Psoas muscle (tissue), 8 donors: ENCODE data around the gene ECE2. TPM values are rescaled to one million over a fixed set of nuclear protein-coding genes. Genes with fewer than 3 reads are reported as not detected.
A peak's percentile ranks its signal among the peaks of the same experiment; 100 is the strongest.

Experiments used
- ATAC-seq, 4 donors: fragments of 200-7000 bp; cut with Tn5 transposase; one replicate each; pipeline ENCODE4 v1.9.1; 2020; ENCODE audit warnings: moderate library complexity in 3 of 4, mild to moderate bottlenecking in 2 of 4
- DNase-seq, 2 donors: peaks; one replicate each; pipeline ENCODE4 v3.0.0-alpha.2; 2020
- H3K27ac ChIP-seq: fragments of 200-600 bp; one replicate; pipeline ENCODE4 v1.8.0; 2022
- H3K27me3 ChIP-seq, 3 donors: fragments of 200-600 bp in 1 of 3; one replicate each; pipeline versions ENCODE4 v1.6.1 to v1.8.0; 2013 to 2022; ENCODE audit warnings: low read length in 2 of 3, mild to moderate bottlenecking in 2 of 3, moderate library complexity in 1 of 3; ENCODE audit not compliant: insufficient read depth in 3 of 3
- H3K36me3 ChIP-seq, 2 donors: fragments of 200-600 bp in 1 of 2; one replicate each; pipeline versions ENCODE4 v1.6.1 to v1.8.0; 2013 to 2022; ENCODE audit warnings: low read depth in 1 of 2, mild to moderate bottlenecking in 1 of 2, moderate library complexity in 1 of 2; ENCODE audit not compliant: insufficient read depth in 1 of 2
- H3K4me1 ChIP-seq: fragments of 200-600 bp; one replicate; pipeline ENCODE4 v1.8.0; 2022
- H3K4me3 ChIP-seq: fragments of 200-600 bp; one replicate; pipeline ENCODE4 v1.8.0; 2022; ENCODE audit warnings: mild to moderate bottlenecking
- H3K9me3 ChIP-seq: fragments of 200-600 bp; one replicate; pipeline ENCODE4 v1.8.0; 2022
- CTCF ChIP-seq: fragments of 200-600 bp; IDR thresholded peaks from one replicate; pipeline ENCODE4 v1.8.0; 2022; ENCODE audit warnings: antibody characterized with exemption
- WGBS, 3 donors: extraction: QIAGEN DNeasy Blood & Tissue Kit; methylation state at CpG; one replicate each; pipeline versions ENCODE4 v1.1.6 to v1.1.7; 2013; 5-methylcytosine and 5-hydroxymethylcytosine counted together
- intact Hi-C, 2 donors: fragments of 100-400 bp; cut with DNase I; formaldehyde crosslinking; loops; one replicate each; pipeline versions ENCODE4 v1.11.0 to v1.14.2; 2022
- polyA plus RNA-seq, 3 donors: library from polyadenylated mRNA; stranded (reverse); fragments of 200-250 nt; gene quantifications; one replicate each; pipeline ENCODE4 v1.2.3, GENCODE V29; 2013
- total RNA-seq, 4 donors: library from RNA; stranded (reverse); fragmentation: NEBNext Ultra II Directional in 2 of 4; extraction: Animal tissue kit (Norgen Biotek cat#: 25700) in 2 of 4; gene quantifications; one replicate each; pipeline versions ENCODE4 v1.2.1 to v1.2.4, GENCODE V29; 2021 to 2023
- donor health status: healthy with polysubstance abuse.
- donor health status: DM: no; HTN: no; CAD: no; lungs with moderate emphysema.
- donor health status: Bipolar disorder and iron deficiency.
- donor health status: healthy.
- donor health status: DM: yes; HTN: yes; CAD: no.
- donor health status: DM: no; HTN: no; CAD: no.
- donor health status: DM: no; HTN: no; CAD: no.
- donor health status: DM: yes; HTN: yes; CAD: no.

The ECE2 gene
- total and polyA plus RNA-seq, 7 donors = not detected

GRCh38 chr3:184255291-184256039, 20.4 kb upstream of the ECE2 start:
- Histone ChIP-seq H3K4me1 (peaks cover 4% of the 10 kb centered on the region), H3K4me3 (no peak overlapping the region), H3K9me3 (no peaks in the 10 kb centered on the region), H3K36me3 (no peaks in the 10 kb centered on the region), H3K27me3 (peaks cover 0 to 20% (median 6%) of the 10 kb centered on the region in 3 donors), H3K27ac (no peak overlapping the region)
- TF ChIP-seq CTCF = no peak
- ATAC-seq (no peak), DNase-seq (no peak)
- WGBS, 3 donors = 91 to 97% (median 95%) methylated on average over 3 of the region's 3 CpGs
- intact Hi-C loops = loop anchor here in 1 of 2 donors (10.0 kb wide), 1 partner anchor 361 kb away; no protein-coding TSS in a partner anchor

DNA sequence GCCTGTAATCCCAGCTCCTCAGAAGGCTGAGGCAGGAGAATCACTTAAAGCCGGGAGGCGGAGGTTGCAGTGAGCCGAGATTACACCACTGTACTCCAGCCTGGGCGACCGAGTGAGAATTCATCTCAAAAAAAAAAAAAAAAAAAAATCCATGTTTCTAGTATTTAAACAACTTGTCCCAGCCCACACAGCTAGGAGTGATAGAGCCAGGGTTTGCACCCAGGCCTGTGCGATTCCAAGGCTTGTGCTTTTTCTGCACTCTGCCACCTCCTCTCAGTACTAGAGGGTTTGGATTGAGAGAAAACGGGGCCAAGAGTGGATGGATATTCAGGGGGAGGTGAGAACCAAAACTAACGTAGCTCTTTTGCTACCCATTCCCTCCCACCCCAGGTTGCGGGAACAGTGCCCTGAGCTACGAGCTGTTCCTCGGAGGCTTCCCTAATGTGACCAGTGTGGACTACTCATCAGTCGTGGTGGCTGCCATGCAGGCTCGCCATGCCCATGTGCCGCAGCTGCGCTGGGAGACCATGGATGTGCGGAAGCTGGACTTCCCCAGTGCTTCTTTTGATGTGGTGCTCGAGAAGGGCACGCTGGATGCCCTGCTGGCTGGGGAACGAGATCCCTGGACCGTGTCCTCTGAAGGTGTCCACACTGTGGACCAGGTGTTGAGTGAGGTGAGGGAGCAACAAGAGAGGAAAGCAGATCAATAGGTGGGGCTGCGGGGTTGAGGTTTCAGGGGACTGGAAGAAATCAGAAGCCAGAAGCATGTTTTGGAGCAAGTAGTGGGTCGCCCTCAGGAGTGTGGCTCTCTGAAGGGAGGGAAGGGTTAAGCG, 18.5 kb upstream of the ECE2 start:
- Histone ChIP-seq H3K9me3 (no peaks in the 10 kb centered on the region), H3K4me3 (no peak overlapping the region), H3K27me3 (peaks cover 0 to 37% (median 9%) of the 10 kb centered on the region in 3 donors), H3K4me1 (peaks cover 11% of the 10 kb centered on the region), H3K36me3 (no peaks in the 10 kb centered on the region), H3K27ac (no peak overlapping the region)
- intact Hi-C loops = loop anchor here in 1 of 2 donors (10.0 kb wide), 1 partner anchor 362 kb away; no protein-coding TSS in a partner anchor
- WGBS, 3 donors = 90 to 93% (median 91%) methylated on average over 23 of the region's 23 CpGs
- DNase-seq = no peak
- no peak for TF ChIP-seq CTCF
- ATAC-seq = no peak

DNA sequence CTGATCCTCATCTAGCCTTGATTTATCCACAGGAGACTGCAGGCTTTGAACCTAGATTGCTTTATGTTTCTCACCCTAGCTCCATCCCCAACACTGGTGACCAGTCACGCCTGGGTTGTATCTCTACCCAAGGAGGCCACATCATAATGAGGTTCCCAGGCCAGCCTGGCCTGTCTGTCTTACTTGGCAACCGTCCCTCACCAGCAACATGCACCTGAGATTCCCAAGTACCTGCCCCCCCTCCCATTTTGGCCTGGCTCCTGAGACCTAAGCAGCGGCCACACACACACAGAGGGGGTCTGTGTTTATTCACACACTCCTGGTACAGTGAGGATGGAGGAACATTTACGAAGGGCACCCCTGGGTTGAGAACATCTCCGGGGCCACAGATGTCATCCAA, 16.9 kb upstream of the ECE2 start:
- no peak for TF ChIP-seq CTCF
- H3K4me3 ChIP-seq = no peak overlapping the region
- peaks cover 0 to 53% (median 9%) of the 10 kb centered on the region in 3 donors for H3K27me3 ChIP-seq
- no peak overlapping the region for H3K27ac ChIP-seq
- intact Hi-C loops = loop anchor here in 1 of 2 donors (10.0 kb wide), 1 partner anchor 364 kb away; no protein-coding TSS in a partner anchor
- ATAC-seq (no peak), DNase-seq (no peak)
- no peaks in the 10 kb centered on the region for H3K9me3 ChIP-seq
- peaks cover 18% of the 10 kb centered on the region for H3K4me1 ChIP-seq
- H3K36me3 ChIP-seq = no peaks in the 10 kb centered on the region
- 86 to 91% (median 88%) methylated on average over 5 of the region's 5 CpGs for WGBS, 3 donors

DNA sequence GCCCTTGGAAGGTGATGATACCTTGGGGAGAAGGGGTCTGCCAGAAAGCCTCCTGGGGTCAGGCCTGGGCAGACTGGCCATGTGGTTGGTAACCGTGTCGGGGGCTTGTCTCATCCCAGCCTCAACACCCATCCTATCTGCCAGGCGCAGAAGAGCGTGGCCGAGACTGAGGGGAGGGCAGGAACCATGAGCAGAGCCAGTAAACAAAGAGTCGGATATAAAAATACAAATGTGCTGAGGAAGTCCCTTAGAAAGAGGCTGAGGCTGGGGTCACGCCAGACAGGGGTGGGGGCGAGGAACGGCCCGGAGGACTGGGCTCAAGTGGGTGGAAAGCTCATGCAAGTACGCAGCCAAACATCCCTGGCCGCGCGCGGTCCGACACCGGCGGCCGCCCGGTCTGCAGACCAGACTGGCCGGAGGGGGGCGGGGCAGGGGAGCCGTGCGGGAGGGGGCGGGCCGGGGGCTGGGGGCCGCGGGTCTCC, 16.4 kb upstream of the ECE2 start:
- Histone ChIP-seq H3K27me3 (peaks cover 0 to 58% (median 10%) of the 10 kb centered on the region in 3 donors), H3K4me3 (peak overlapping the region; percentile 28), H3K27ac (no peak overlapping the region), H3K36me3 (no peaks in the 10 kb centered on the region), H3K4me1 (peaks cover 18% of the 10 kb centered on the region), H3K9me3 (no peaks in the 10 kb centered on the region)
- ATAC-seq (peak in 1 of 4 donors; percentile 31), DNase-seq (no peak)
- intact Hi-C loops = loop anchor here in 1 of 2 donors (10.0 kb wide), 1 partner anchor 365 kb away; no protein-coding TSS in a partner anchor
- TF ChIP-seq CTCF = no peak
- 12 to 23% (median 16%) methylated on average over 11 to 28 of the region's 28 CpGs for WGBS, 3 donors
